GM21515 (cell line): ENCODE results near the gene WDR64.
"Not testable (repeated sequence)": the region's sequence is repeated elsewhere in the genome, so short reads cannot be mapped to it uniquely, and the experiment has no call there.

Source experiments
- ATAC-seq: cut with Tn5 transposase; IDR thresholded peaks from one replicate; pipeline ENCODE4 v1.9.1; 2021; ENCODE audit not compliant: unreplicated experiment

The WDR64 gene

GRCh38 chr1:241787691-241788090, 135.6 kb downstream of the WDR64 start:
- ATAC-seq: no peak

- no peak for ATAC-seq
These were observed 137.0 kb downstream of the WDR64 start for GRCh38 chr1:241789061-241789460.

- ATAC-seq: no peak
These were observed 147.3 kb downstream of the WDR64 start for GRCh38 chr1:241799416-241799815.

- no peak for ATAC-seq
These were observed 148.6 kb downstream of the WDR64 start for GRCh38 chr1:241800640-241801039.

GRCh38 chr1:241802863-241803262, 150.8 kb downstream of the WDR64 start:
- ATAC-seq: no peak

- not testable (repeated sequence) for ATAC-seq
These were observed 152.6 kb downstream of the WDR64 start for GRCh38 chr1:241804706-241805105.

GRCh38 chr1:241808265-241808664, 156.2 kb downstream of the WDR64 start:
- ATAC-seq: no peak

- ATAC-seq: no peak
These were observed 158.8 kb downstream of the WDR64 start for GRCh38 chr1:241810769-241811405.

- ATAC-seq: no peak
These were observed 161.8 kb downstream of the WDR64 start for GRCh38 chr1:241813768-241814320.

- ATAC-seq: no peak
These were observed 163.9 kb downstream of the WDR64 start for GRCh38 chr1:241816008-241816407.

- no peak for ATAC-seq
These were observed 165.3 kb downstream of the WDR64 start for GRCh38 chr1:241817331-241817792.

- no peak for ATAC-seq
These were observed 166.0 kb downstream of the WDR64 start for GRCh38 chr1:241817956-241818612.

- no peak for ATAC-seq
These were observed 167.3 kb downstream of the WDR64 start for GRCh38 chr1:241819340-241819866.

- no peak for ATAC-seq
These were observed 169.3 kb downstream of the WDR64 start for GRCh38 chr1:241821363-241821762.

GRCh38 chr1:241822846-241823245, 170.8 kb downstream of the WDR64 start:
- ATAC-seq: no peak

GRCh38 chr1:241823925-241824324, 171.8 kb downstream of the WDR64 start:
- ATAC-seq: no peak

- no peak for ATAC-seq
These were observed 173.5 kb downstream of the WDR64 start for GRCh38 chr1:241825581-241825980.

GRCh38 chr1:241826613-241827012, 174.5 kb downstream of the WDR64 start:
- ATAC-seq: not testable (repeated sequence)

GRCh38 chr1:241827264-241827663, 175.2 kb downstream of the WDR64 start:
- no peak for ATAC-seq

- ATAC-seq: no peak
These were observed 176.5 kb downstream of the WDR64 start for GRCh38 chr1:241828463-241829021.

- no peak for ATAC-seq
These were observed 177.4 kb downstream of the WDR64 start for GRCh38 chr1:241829468-241829867.
